GM04504 (cell line): ENCODE measurements around the gene COG1.

Source experiments
- DNase-seq: peaks from one replicate; pipeline ENCODE4 v3.0.0-alpha.2; 2012; ENCODE audit warnings: low read depth

The COG1 gene

GRCh38 chr17:73228748-73229236 lies 35.9 kb downstream of the COG1 start:
- DNase-seq = peak; percentile 60

GRCh38 chr17:73230088-73230487 lies 37.2 kb downstream of the COG1 start:
- DNase-seq = no peak

GRCh38 chr17:73231395-73231794 lies 38.5 kb downstream of the COG1 start:
- DNase-seq = peak; percentile 10

- peak; percentile 88 for DNase-seq
Observed at GRCh38 chr17:73231841-73232586, 39.2 kb downstream of the COG1 start.

GRCh38 chr17:73232587-73233373 lies 39.9 kb downstream of the COG1 start:
- DNase-seq = no peak

GRCh38 chr17:73234736-73235135 lies 41.9 kb downstream of the COG1 start:
- no peak for DNase-seq

GRCh38 chr17:73237714-73238113 lies 44.9 kb downstream of the COG1 start:
- DNase-seq = no peak

GRCh38 chr17:73240561-73240960 lies 47.7 kb downstream of the COG1 start:
- DNase-seq = no peak

GRCh38 chr17:73247726-73248125 lies 54.9 kb downstream of the COG1 start:
- DNase-seq = no peak

GRCh38 chr17:73248532-73248931 lies 55.7 kb downstream of the COG1 start:
- no peak for DNase-seq

GRCh38 chr17:73249700-73250099 lies 56.8 kb downstream of the COG1 start:
- no peak for DNase-seq

- no peak for DNase-seq
Observed at GRCh38 chr17:73250851-73251640, 58.2 kb downstream of the COG1 start.

GRCh38 chr17:73251871-73252270 lies 59.0 kb downstream of the COG1 start:
- no peak for DNase-seq

GRCh38 chr17:73255671-73256181 lies 62.9 kb downstream of the COG1 start:
- peak; percentile 18 for DNase-seq

GRCh38 chr17:73256220-73256619 lies 63.4 kb downstream of the COG1 start:
- DNase-seq = no peak

- DNase-seq = no peak
Observed at GRCh38 chr17:73257516-73257915, 64.7 kb downstream of the COG1 start.
